Smooth muscle cell (in vitro differentiated cells): ENCODE data around the gene TBC1D17. TPM values are rescaled to one million over a fixed set of nuclear protein-coding genes. Genes with fewer than 3 reads are reported as not detected.
A peak's percentile ranks its signal among the peaks of the same experiment; 100 is the strongest.

ENCODE experiments used
- DNase-seq: peaks from one replicate; lab custom pipeline; 2025; ENCODE audit not compliant: unreplicated experiment; lab: John Stamatoyannopoulos, UW
- H2AFZ ChIP-seq: fragments of 200-600 bp; sonication (generic); 2 replicates; pipeline ENCODE4 v1.6.0; 2016; ENCODE audit warnings: antibody characterized with exemption, low read depth, mild to moderate bottlenecking
- H3F3A ChIP-seq: fragments of 200-600 bp; sonication (generic); 2 replicates; pipeline ENCODE4 v1.6.0; 2017; ENCODE audit warnings: antibody characterized with exemption, low read depth
- H3K27ac ChIP-seq: fragments of 200-600 bp; sonication (generic); 2 replicates; pipeline ENCODE4 v1.5.1; 2016; ENCODE audit warnings: low read depth, mild to moderate bottlenecking
- H3K27me3 ChIP-seq: fragments of 200-600 bp; sonication (generic); 2 replicates; pipeline ENCODE4 v1.6.1; 2016; ENCODE audit warnings: low read depth, mild to moderate bottlenecking
- H3K36me3 ChIP-seq: fragments of 200-600 bp; sonication (generic); 2 replicates; pipeline ENCODE4 v1.5.1; 2016; ENCODE audit warnings: low read depth
- H3K4me1 ChIP-seq: fragments of 200-600 bp; sonication (generic); 2 replicates; pipeline ENCODE4 v1.5.1; 2016; ENCODE audit warnings: low read depth
- H3K4me2 ChIP-seq: fragments of 200-600 bp; sonication (generic); 2 replicates; pipeline ENCODE4 v1.6.0; 2016; ENCODE audit warnings: mild to moderate bottlenecking
- H3K4me3 ChIP-seq: fragments of 200-600 bp; sonication (generic); 2 replicates; pipeline ENCODE4 v1.5.1; 2016; ENCODE audit warnings: mild to moderate bottlenecking
- H3K79me2 ChIP-seq: fragments of 200-600 bp; sonication (generic); 2 replicates; pipeline ENCODE4 v1.6.0; 2016; ENCODE audit warnings: low read depth, mild to moderate bottlenecking
- H3K9ac ChIP-seq: fragments of 200-600 bp; sonication (generic); 2 replicates; pipeline ENCODE4 v1.6.0; 2016; ENCODE audit warnings: low read depth
- H3K9me3 ChIP-seq: fragments of 200-600 bp; sonication (generic); replicated peaks from 2 replicates; pipeline ENCODE4 v1.5.1; 2016; ENCODE audit warnings: low read depth
- H4K20me1 ChIP-seq: fragments of 200-600 bp; sonication (generic); 2 replicates; pipeline ENCODE4 v1.6.0; 2016; ENCODE audit warnings: low read depth
- WGBS: methylation state at CpG from one replicate; pipeline ENCODE4 v1.1.7; 2016; ENCODE audit warnings: low lambda C conversion rate; 5-methylcytosine and 5-hydroxymethylcytosine counted together
- polyA plus RNA-seq: library from polyadenylated mRNA; unstranded; fragments of >200 nt; fragmentation: Nextera tagmentation; extraction: Ambion mirVana; gene quantifications from 2 replicates; pipeline ENCODE4 v1.2.1, GENCODE V29; 2016
- total RNA-seq: library from RNA; depleted of rRNA; stranded (reverse); fragments of >200 nt; gene quantifications from 2 replicates; pipeline ENCODE4 v1.2.3, GENCODE V29; 2014
- TF ChIP-seq, protein P1 (sequence below): fragments of 200-600 bp; sonication (generic); IDR thresholded peaks from 2 replicates; pipeline ENCODE4 v1.5.1; 2017; ENCODE audit warnings: borderline replicate concordance, mild to moderate bottlenecking, antibody characterized with exemption; ENCODE audit not compliant: insufficient read depth, poor library complexity, severe bottlenecking

Gene TBC1D17
- total and polyA plus RNA-seq, 2 experiments from 2014 or later = 9.2 to 41.8 TPM

GRCh38 chr19:49878744-49879070 is 1.2 kb downstream of the TBC1D17 start:
- TF ChIP-seq, protein P1, sequence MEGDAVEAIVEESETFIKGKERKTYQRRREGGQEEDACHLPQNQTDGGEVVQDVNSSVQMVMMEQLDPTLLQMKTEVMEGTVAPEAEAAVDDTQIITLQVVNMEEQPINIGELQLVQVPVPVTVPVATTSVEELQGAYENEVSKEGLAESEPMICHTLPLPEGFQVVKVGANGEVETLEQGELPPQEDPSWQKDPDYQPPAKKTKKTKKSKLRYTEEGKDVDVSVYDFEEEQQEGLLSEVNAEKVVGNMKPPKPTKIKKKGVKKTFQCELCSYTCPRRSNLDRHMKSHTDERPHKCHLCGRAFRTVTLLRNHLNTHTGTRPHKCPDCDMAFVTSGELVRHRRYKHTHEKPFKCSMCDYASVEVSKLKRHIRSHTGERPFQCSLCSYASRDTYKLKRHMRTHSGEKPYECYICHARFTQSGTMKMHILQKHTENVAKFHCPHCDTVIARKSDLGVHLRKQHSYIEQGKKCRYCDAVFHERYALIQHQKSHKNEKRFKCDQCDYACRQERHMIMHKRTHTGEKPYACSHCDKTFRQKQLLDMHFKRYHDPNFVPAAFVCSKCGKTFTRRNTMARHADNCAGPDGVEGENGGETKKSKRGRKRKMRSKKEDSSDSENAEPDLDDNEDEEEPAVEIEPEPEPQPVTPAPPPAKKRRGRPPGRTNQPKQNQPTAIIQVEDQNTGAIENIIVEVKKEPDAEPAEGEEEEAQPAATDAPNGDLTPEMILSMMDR = no peak
- Histone ChIP-seq H4K20me1 (peaks cover 5% of the 10 kb centered on the region), H3K36me3 (peaks cover 5% of the 10 kb centered on the region), H3K9ac (peak overlapping the region; percentile 95), H3K79me2 (peaks cover 25% of the 10 kb centered on the region), H3F3A (peaks cover 3% of the 10 kb centered on the region), H3K9me3 (no peaks in the 10 kb centered on the region), H3K4me3 (peak overlapping the region; percentile 72), H3K4me2 (peak overlapping the region; percentile 94), H3K4me1 (peaks cover 12% of the 10 kb centered on the region), H3K27ac (peak overlapping the region; percentile 96), H2AFZ (no peak overlapping the region), H3K27me3 (no peaks in the 10 kb centered on the region)
- 92% methylated on average over 9 of the region's 9 CpGs for WGBS
- DNase-seq = no peak

- no peak for DNase-seq
- no peaks in the 10 kb centered on the region for H3K27me3 ChIP-seq
- peaks cover 5% of the 10 kb centered on the region for H4K20me1 ChIP-seq
These were observed 1.9 kb downstream of the TBC1D17 start for GRCh38 chr19:49879243-49879963.

DNA sequence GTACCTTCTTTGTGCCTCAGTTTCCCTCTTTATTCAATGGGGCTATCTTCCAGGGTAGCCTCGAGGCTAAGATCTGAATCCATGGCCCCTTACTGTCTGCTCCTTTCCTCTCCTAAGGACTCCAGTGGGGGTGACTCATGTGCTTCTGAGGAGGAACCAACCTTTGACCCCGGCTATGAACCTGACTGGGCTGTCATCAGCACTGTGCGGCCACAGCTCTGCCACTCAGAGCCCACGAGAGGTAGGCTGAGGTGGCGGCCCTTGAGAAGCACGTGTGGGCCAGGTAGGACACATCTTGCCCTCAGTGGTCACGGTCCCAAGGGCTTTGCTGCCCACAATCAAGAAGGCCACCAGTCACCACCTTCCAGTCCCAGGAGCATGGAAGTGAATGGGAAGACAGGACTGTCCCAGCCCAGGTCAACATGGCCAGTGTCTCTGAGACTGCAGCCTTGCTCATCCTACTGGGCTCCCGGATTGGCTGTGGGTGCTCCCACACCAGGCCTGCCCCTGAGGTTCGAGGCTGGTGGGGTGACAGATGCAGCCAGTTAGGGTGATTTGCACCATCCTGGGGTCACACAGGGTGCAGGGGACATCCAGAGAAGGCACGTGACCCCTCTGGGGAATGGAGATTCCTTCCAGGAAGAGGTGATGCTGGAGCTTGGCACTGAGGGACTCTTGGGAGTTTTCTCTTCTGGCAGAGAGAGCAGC is 2.8 kb downstream of the TBC1D17 start:
- Histone ChIP-seq H3F3A (peaks cover 3% of the 10 kb centered on the region), H3K27ac (no peak overlapping the region), H3K79me2 (peaks cover 10% of the 10 kb centered on the region), H4K20me1 (peaks cover 5% of the 10 kb centered on the region), H2AFZ (no peak overlapping the region), H3K9ac (no peak overlapping the region), H3K4me1 (peaks cover 10% of the 10 kb centered on the region), H3K4me3 (no peak overlapping the region), H3K9me3 (no peaks in the 10 kb centered on the region), H3K27me3 (no peaks in the 10 kb centered on the region), H3K4me2 (no peak overlapping the region), H3K36me3 (peaks cover 5% of the 10 kb centered on the region)
- no peak for DNase-seq
- TF ChIP-seq, protein P1 = no peak
- 95% methylated on average over 10 of the region's 10 CpGs for WGBS

More at GRCh38 chr19:49879243-49879963, 1.9 kb downstream of the TBC1D17 start:
- no peak overlapping the region for H2AFZ ChIP-seq
- no peak overlapping the region for H3K4me3 ChIP-seq
- H3K4me2 ChIP-seq = no peak overlapping the region
- H3K4me1 ChIP-seq = peaks cover 12% of the 10 kb centered on the region
- 95% methylated on average over 12 of the region's 12 CpGs for WGBS
- H3K36me3 ChIP-seq = peaks cover 5% of the 10 kb centered on the region
- TF ChIP-seq, protein P1 = no peak
- peaks cover 20% of the 10 kb centered on the region for H3K79me2 ChIP-seq
- H3K9me3 ChIP-seq = no peaks in the 10 kb centered on the region
- no peak overlapping the region for H3K9ac ChIP-seq
- H3F3A ChIP-seq = peaks cover 3% of the 10 kb centered on the region
- no peak overlapping the region for H3K27ac ChIP-seq
